Measurements from ENCODE around the gene CDH23. TPM values are rescaled to one million over a fixed set of nuclear protein-coding genes. Genes with fewer than 3 reads are reported as not detected.

The CDH23 gene
- polyA plus RNA-seq, 1 donor (not counting 4 experiments of a cell fraction or from before 2014, with no cell fraction given): 0.01 TPM

DNA sequence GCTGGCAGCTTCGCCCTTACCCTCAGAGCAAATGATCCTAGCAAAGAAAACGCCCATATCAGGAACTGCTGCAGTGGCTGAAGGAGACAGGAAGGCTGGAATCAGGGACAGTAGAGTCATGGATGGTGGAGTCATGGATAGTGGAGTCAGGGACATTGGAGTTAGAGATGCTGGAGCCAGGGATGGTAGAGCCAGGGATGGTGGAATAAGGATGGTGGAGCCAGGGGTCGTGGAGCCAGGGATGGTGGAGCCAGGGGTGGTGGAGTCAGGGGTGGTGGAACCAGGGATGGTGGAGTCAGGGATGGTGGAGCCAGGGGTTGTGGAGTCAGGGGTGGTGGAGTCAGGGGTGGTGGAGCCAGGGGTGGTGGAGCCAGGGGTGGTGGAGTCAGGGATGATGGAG, 291.5 kb downstream of the CDH23 start:
- H4K20me1 ChIP-seq (ENCODE audit: control insufficient read depth, extremely low read depth, insufficient read depth, low read length): peaks cover 2% of the 10 kb centered on the region
- no peak overlapping the region for H3K9ac ChIP-seq (ENCODE audit: control insufficient read depth, extremely low read depth, insufficient read depth, low read length)
- no peaks in the 10 kb centered on the region for H3K79me2 ChIP-seq (ENCODE audit: control insufficient read depth, insufficient read depth, low read length)
- no peaks in the 10 kb centered on the region for H3K9me3 ChIP-seq (ENCODE audit: control insufficient read depth, low read depth, low read length)
- peaks cover 22% of the 10 kb centered on the region for H3K27me3 ChIP-seq (ENCODE audit: control insufficient read depth, extremely low read depth, insufficient read depth, low read length)
- no peak overlapping the region for H3K4me2 ChIP-seq (ENCODE audit: control insufficient read depth, extremely low read depth, insufficient read depth, low read depth, low read length)
- dilution Hi-C loops (cut with MboI; ENCODE audit: extremely low pct_ligation_motif_present, low sequenced_read_pairs): no loop called here
- DNase-seq (ENCODE audit: low read depth, low spot score) (no peak), FAIRE-seq (no peak)
- H3K4me1 ChIP-seq (ENCODE audit: control insufficient read depth, extremely low read depth, insufficient read depth, low read length): no peaks in the 10 kb centered on the region
- no peak overlapping the region for H3K27ac ChIP-seq (ENCODE audit: control insufficient read depth, insufficient read depth, low read length)
- H3K9me1 ChIP-seq (ENCODE audit: control insufficient read depth, extremely low read depth, insufficient read depth, low read length): no peaks in the 10 kb centered on the region
- no peaks in the 10 kb centered on the region for H3K36me3 ChIP-seq (ENCODE audit: control insufficient read depth in 2 of 2, extremely low read depth in 1 of 2, insufficient read depth in 2 of 2, low read length in 2 of 2)
- H3K4me3 ChIP-seq (ENCODE audit: control insufficient read depth in 2 of 3, extremely low read depth in 1 of 3, insufficient read depth in 2 of 3, low read depth in 1 of 3, low read length in 3 of 3): no peak overlapping the region
- TF ChIP-seq, protein P1, sequence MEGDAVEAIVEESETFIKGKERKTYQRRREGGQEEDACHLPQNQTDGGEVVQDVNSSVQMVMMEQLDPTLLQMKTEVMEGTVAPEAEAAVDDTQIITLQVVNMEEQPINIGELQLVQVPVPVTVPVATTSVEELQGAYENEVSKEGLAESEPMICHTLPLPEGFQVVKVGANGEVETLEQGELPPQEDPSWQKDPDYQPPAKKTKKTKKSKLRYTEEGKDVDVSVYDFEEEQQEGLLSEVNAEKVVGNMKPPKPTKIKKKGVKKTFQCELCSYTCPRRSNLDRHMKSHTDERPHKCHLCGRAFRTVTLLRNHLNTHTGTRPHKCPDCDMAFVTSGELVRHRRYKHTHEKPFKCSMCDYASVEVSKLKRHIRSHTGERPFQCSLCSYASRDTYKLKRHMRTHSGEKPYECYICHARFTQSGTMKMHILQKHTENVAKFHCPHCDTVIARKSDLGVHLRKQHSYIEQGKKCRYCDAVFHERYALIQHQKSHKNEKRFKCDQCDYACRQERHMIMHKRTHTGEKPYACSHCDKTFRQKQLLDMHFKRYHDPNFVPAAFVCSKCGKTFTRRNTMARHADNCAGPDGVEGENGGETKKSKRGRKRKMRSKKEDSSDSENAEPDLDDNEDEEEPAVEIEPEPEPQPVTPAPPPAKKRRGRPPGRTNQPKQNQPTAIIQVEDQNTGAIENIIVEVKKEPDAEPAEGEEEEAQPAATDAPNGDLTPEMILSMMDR (optimal IDR thresholded peaks at IDR 0.05 in 1 of 3, IDR thresholded peaks at IDR 0.05 in 1 of 3, conservative IDR thresholded peaks at IDR 0.05 in 1 of 3; ENCODE audit: extremely low read depth in 1 of 3, insufficient read depth in 2 of 3, low read length in 3 of 3): no peak
- no peak for TF ChIP-seq EZH2 (IDR thresholded peaks at IDR 0.05; ENCODE audit: low read length)
- no peak overlapping the region for H2AFZ ChIP-seq (ENCODE audit: control insufficient read depth, low read length)

DNA sequence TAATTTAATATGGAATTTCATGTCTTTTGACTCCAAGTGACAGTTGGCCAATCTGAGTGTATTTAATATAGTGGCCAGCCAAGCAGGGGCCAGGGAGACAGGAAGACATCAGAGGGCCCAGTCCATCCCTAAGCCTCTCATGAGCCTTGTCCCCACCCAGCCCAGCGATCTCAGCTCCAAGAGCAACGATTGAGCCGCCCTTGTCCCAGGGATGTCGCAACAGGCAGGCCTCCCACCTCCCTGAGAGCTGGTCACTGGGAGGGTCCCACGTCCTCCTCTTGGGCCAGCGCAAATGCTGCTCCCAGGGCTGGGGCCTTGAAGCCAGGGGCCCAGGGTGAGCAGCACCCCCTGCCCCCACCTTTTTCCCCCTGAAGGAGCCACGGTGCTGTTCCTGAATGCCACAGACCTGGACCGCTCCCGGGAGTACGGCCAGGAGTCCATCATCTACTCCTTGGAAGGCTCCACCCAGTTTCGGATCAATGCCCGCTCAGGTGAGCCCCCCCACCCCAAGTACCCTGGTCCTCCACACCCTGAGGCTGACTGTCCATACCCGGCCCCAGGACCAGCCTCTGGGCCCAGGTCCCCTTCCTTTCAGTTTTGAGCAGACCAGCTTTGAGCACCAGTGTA, 293.5 kb downstream of the CDH23 start:
- Histone ChIP-seq H3K27ac (ENCODE audit: control insufficient read depth, insufficient read depth, low read length) (no peak overlapping the region), H3K9ac (ENCODE audit: control insufficient read depth, extremely low read depth, insufficient read depth, low read length) (no peak overlapping the region), H3K27me3 (ENCODE audit: control insufficient read depth, extremely low read depth, insufficient read depth, low read length) (peaks cover 17% of the 10 kb centered on the region), H3K36me3 (ENCODE audit: control insufficient read depth in 2 of 2, extremely low read depth in 1 of 2, insufficient read depth in 2 of 2, low read length in 2 of 2) (no peaks in the 10 kb centered on the region), H3K4me3 (ENCODE audit: control insufficient read depth in 2 of 3, extremely low read depth in 1 of 3, insufficient read depth in 2 of 3, low read depth in 1 of 3, low read length in 3 of 3) (no peak overlapping the region), H2AFZ (ENCODE audit: control insufficient read depth, low read length) (no peak overlapping the region), H3K4me2 (ENCODE audit: control insufficient read depth, extremely low read depth, insufficient read depth, low read depth, low read length) (no peak overlapping the region), H3K9me1 (ENCODE audit: control insufficient read depth, extremely low read depth, insufficient read depth, low read length) (no peaks in the 10 kb centered on the region), H3K4me1 (ENCODE audit: control insufficient read depth, extremely low read depth, insufficient read depth, low read length) (no peaks in the 10 kb centered on the region), H3K79me2 (ENCODE audit: control insufficient read depth, insufficient read depth, low read length) (no peaks in the 10 kb centered on the region), H3K9me3 (ENCODE audit: control insufficient read depth, low read depth, low read length) (no peaks in the 10 kb centered on the region), H4K20me1 (ENCODE audit: control insufficient read depth, extremely low read depth, insufficient read depth, low read length) (peaks cover 2% of the 10 kb centered on the region)
- FAIRE-seq (no peak), DNase-seq (ENCODE audit: low read depth, low spot score) (no peak)
- no peak for TF ChIP-seq EZH2 (IDR thresholded peaks at IDR 0.05; ENCODE audit: low read length)
- TF ChIP-seq, protein P1 (optimal IDR thresholded peaks at IDR 0.05 in 1 of 3, IDR thresholded peaks at IDR 0.05 in 1 of 3, conservative IDR thresholded peaks at IDR 0.05 in 1 of 3; ENCODE audit: extremely low read depth in 1 of 3, insufficient read depth in 2 of 3, low read length in 3 of 3): no peak
- dilution Hi-C loops (cut with MboI; ENCODE audit: extremely low pct_ligation_motif_present, low sequenced_read_pairs): no loop called here
